ENCODE results near the gene BRD3.
"Not testable (repeated sequence)": the region's sequence is repeated elsewhere in the genome, so short reads cannot be mapped to it uniquely, and the experiment has no call there.

Gene BRD3

DNA sequence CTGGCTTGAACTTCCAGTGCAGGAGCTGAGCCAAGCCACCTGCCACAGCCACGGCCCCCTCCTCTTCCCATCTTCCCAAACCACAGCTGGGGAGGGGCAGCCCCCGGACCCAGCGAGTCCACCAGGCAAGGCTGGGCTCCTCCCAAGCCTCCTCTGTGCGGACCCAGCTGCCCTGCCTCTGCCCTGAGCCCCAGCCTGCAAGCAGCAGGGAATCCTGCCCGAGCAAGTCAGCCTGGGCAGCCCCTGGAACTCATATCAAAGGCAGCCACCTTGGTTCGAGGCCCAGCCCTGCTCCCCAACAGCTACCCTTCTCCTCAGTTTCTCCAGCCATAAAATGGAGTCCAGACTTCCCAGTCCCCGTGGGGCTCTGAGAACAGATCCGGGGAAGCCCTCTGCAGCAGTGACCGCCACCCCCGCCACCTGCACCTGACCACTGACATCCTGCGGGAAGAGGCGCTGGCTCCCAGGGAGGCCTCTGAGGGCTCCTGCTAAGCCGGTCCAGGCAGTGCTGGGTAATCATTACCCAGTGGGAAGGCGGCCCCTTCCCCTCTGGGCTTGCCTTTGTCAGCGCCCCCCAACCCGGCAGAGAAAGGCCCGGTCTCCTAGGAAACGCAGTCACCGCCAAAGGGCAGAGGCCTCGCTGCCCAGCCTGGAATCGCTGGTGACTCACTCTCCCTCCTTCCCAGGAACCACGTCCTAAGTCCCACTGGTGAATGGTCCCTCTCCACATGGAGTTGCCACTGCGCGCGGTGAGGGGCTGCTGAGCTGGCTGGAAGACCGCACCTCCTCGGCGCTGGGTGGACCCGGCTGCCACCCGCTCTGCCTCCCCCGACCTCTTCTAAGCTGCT is 77.2 kb downstream of the BRD3 start:
- Histone ChIP-seq H3K4me3 (ENCODE audit: low read length) (peak overlapping the region; percentile 90), H3K4me1 (ENCODE audit: low read length) (peaks cover 26% of the 10 kb centered on the region), H3K9ac (ENCODE audit: low read length) (peak overlapping the region; percentile 96), H3K9me3 (ENCODE audit: insufficient read depth, low read length) (no peaks in the 10 kb centered on the region), H3K4me2 (ENCODE audit: low read length) (peak overlapping the region; percentile 84), H3K27me3 (ENCODE audit: low read depth, low read length) (no peaks in the 10 kb centered on the region), H3K27ac (ENCODE audit: low read length) (no peak overlapping the region), H4K20me1 (ENCODE audit: insufficient read depth, low read length) (peaks cover 55% of the 10 kb centered on the region), H3K79me2 (ENCODE audit: low read length) (peaks cover 69% of the 10 kb centered on the region), H2AFZ (ENCODE audit: low read depth, low read length) (no peak overlapping the region), H3K36me3 (replicated peaks; ENCODE audit: low read depth, low read length) (peaks cover 9% of the 10 kb centered on the region)
- TF ChIP-seq EZH2phosphoT487 (IDR thresholded peaks at IDR 0.05; ENCODE audit: low read depth) = no peak
- TF ChIP-seq, protein P1, sequence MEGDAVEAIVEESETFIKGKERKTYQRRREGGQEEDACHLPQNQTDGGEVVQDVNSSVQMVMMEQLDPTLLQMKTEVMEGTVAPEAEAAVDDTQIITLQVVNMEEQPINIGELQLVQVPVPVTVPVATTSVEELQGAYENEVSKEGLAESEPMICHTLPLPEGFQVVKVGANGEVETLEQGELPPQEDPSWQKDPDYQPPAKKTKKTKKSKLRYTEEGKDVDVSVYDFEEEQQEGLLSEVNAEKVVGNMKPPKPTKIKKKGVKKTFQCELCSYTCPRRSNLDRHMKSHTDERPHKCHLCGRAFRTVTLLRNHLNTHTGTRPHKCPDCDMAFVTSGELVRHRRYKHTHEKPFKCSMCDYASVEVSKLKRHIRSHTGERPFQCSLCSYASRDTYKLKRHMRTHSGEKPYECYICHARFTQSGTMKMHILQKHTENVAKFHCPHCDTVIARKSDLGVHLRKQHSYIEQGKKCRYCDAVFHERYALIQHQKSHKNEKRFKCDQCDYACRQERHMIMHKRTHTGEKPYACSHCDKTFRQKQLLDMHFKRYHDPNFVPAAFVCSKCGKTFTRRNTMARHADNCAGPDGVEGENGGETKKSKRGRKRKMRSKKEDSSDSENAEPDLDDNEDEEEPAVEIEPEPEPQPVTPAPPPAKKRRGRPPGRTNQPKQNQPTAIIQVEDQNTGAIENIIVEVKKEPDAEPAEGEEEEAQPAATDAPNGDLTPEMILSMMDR (IDR thresholded peaks at IDR 0.05; ENCODE audit: low read depth, low read length) = no peak

DNA sequence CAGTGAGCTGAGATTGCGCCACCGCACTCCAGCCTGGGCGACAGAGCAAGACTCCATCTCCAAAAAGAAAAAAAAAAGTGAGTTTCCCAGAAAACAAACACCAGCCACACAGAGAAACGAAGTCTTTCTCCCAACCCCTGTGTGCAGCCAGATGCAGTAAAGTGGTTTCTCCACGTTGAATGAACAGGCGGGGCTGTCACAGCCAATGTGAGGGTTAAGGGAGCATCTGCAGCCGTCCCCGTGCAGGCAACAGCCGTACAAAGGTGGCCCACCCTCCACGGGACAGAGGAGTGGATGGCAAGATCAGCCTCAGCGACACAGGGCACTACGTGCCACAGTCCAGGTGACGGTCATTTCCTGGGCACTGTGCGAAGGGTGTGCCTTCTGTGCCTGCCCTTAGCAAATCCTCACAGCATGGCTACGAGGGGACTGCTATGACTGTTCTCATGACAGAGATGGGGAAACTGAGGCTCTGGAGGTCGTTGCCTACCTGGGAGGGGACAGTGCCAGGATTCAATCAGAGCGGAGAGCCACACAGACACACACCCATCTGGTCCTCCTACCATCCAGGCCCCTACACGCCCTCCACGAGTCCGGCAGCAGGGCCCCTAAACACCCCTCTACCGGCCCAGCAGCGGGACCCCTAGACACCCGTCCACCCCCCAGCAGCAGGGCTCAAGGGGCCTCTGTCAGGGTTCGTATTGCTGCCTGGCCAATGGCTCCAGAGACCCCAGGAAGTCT is 78.0 kb downstream of the BRD3 start:
- Histone ChIP-seq H3K9ac (ENCODE audit: low read length) (peak overlapping the region; percentile 96; the same call in 1 of the 2 replicates), H3K79me2 (ENCODE audit: low read length) (peaks cover 77% of the 10 kb centered on the region), H2AFZ (ENCODE audit: low read depth, low read length) (no peak overlapping the region), H3K36me3 (replicated peaks; ENCODE audit: low read depth, low read length) (peaks cover 9% of the 10 kb centered on the region), H3K27me3 (ENCODE audit: low read depth, low read length) (no peaks in the 10 kb centered on the region), H3K9me3 (ENCODE audit: insufficient read depth, low read length) (no peaks in the 10 kb centered on the region), H4K20me1 (ENCODE audit: insufficient read depth, low read length) (peaks cover 61% of the 10 kb centered on the region), H3K4me1 (ENCODE audit: low read length) (peaks cover 24% of the 10 kb centered on the region), H3K27ac (ENCODE audit: low read length) (no peak overlapping the region), H3K4me3 (ENCODE audit: low read length) (peak overlapping the region; percentile 90), H3K4me2 (ENCODE audit: low read length) (peak overlapping the region; percentile 84)
- TF ChIP-seq, protein P1 (IDR thresholded peaks at IDR 0.05; ENCODE audit: low read depth, low read length) = no peak
- TF ChIP-seq EZH2phosphoT487 (IDR thresholded peaks at IDR 0.05; ENCODE audit: low read depth) = no peak

DNA sequence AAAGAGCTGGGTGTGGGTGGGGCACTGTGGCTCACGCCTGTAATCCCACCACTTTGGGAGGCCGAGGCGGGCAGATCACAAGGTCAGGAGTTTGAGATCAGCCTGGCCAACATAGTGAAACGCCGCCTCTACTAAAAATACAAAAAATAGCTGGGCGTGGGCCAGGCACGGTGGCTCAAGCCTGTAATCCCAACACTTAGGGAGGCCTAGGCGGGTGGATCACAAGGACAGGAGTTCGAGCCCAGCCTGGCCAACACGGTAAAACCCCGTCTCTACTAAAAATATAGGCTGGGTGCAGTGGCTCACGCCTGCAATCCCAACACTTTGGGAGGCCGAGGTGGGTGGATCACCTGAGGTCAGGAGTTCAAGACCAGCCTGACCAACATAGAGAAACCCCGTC is 79.1 kb downstream of the BRD3 start:
- H3K4me2 ChIP-seq (ENCODE audit: low read length); H3K27me3 ChIP-seq (ENCODE audit: low read depth, low read length); H3K4me3 ChIP-seq (ENCODE audit: low read length); H3K9me3 ChIP-seq (ENCODE audit: insufficient read depth, low read length); H2AFZ ChIP-seq (ENCODE audit: low read depth, low read length); H3K9ac ChIP-seq (ENCODE audit: low read length); H3K27ac ChIP-seq (ENCODE audit: low read length): not testable (repeated sequence)
- H3K36me3 ChIP-seq (replicated peaks; ENCODE audit: low read depth, low read length) = peaks cover 12% of the 10 kb centered on the region
- H4K20me1 ChIP-seq (ENCODE audit: insufficient read depth, low read length) = peaks cover 66% of the 10 kb centered on the region
- H3K4me1 ChIP-seq (ENCODE audit: low read length) = peaks cover 15% of the 10 kb centered on the region
- peaks cover 87% of the 10 kb centered on the region for H3K79me2 ChIP-seq (ENCODE audit: low read length)

DNA sequence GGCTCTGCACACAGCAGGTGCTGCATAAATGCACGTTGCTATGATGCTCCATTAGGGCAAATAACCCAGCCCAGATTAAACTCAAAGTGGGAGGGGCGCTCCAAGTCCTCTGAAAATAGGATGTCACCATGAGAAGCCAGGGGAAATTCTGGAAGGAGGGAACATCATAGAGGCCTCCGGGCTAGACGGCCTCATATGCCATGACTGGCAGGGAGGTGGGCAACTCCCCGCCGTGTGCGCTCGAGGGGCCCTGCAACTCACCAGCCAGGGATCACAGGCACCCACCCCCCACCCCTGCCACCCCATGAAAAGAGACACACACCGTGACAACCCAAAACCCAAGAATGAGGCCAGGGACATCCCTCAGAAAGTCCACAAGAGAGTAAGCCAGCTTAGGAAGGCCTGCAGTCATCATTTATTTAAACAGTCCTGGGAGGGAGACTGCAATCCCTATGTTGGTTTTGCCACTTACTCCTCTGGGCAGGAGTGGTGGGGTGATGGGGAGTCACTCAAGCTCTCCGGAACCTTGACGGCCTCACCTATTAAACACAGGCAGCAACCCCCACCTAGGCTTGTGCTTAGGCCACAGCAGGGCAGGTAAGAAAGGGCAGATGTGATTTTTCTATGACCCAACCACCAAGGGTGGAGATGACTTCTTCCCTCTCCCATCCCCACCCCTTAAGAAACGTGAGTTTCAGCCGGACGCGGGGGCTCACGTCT is 79.7 kb downstream of the BRD3 start:
- H3K27me3 ChIP-seq (ENCODE audit: low read depth, low read length) = no peaks in the 10 kb centered on the region
- H3K27ac ChIP-seq (ENCODE audit: low read length) = no peak overlapping the region
- no peak overlapping the region for H3K9ac ChIP-seq (ENCODE audit: low read length)
- TF ChIP-seq, protein P1 (IDR thresholded peaks at IDR 0.05; ENCODE audit: low read depth, low read length) = no peak
- TF ChIP-seq EZH2phosphoT487 (IDR thresholded peaks at IDR 0.05; ENCODE audit: low read depth) = no peak
- peaks cover 12% of the 10 kb centered on the region for H3K36me3 ChIP-seq (replicated peaks; ENCODE audit: low read depth, low read length)
- peaks cover 71% of the 10 kb centered on the region for H4K20me1 ChIP-seq (ENCODE audit: insufficient read depth, low read length)
- no peaks in the 10 kb centered on the region for H3K9me3 ChIP-seq (ENCODE audit: insufficient read depth, low read length)
- H3K4me1 ChIP-seq (ENCODE audit: low read length) = peaks cover 13% of the 10 kb centered on the region
- no peak overlapping the region for H2AFZ ChIP-seq (ENCODE audit: low read depth, low read length)
- H3K4me2 ChIP-seq (ENCODE audit: low read length) = no peak overlapping the region
- no peak overlapping the region for H3K4me3 ChIP-seq (ENCODE audit: low read length)
- peaks cover 94% of the 10 kb centered on the region for H3K79me2 ChIP-seq (ENCODE audit: low read length)
